Keratinocyte (primary cell): ENCODE results near the gene ADSL. TPM values are rescaled to one million over a fixed set of nuclear protein-coding genes. Genes with fewer than 3 reads are reported as not detected.

Experiments
- DNase-seq: peaks from one replicate; pipeline ENCODE4 v3.0.0-alpha.2; 2011; ENCODE audit warnings: low read depth, missing footprints, low spot score
- FAIRE-seq: peaks from 2 replicates; lab custom pipeline; 2011; peaks lifted over from hg19 to GRCh38; lab: Jason Lieb, UNC
- H2AFZ ChIP-seq: 2 replicates; pipeline ENCODE4 v1.6.0; 2012; ENCODE audit warnings: low read length, control low read depth, inconsistent platforms; ENCODE audit not compliant: control insufficient read depth
- H3K27ac ChIP-seq: 2 replicates; pipeline ENCODE4 v1.5.1; 2011; ENCODE audit warnings: low read length; ENCODE audit not compliant: control insufficient read depth, insufficient read depth
- H3K27me3 ChIP-seq: 3 replicates; pipeline ENCODE4 v1.6.0; 2011; ENCODE audit warnings: low read length; ENCODE audit not compliant: control insufficient read depth, insufficient read depth; ENCODE audit errors: extremely low read depth
- H3K36me3 ChIP-seq, 2 experiments: 2 replicates in 1 of 2; 3 replicates in 1 of 2; pipeline ENCODE4 v1.5.1; 2011; ENCODE audit warnings: low read length in 2 of 2, mild to moderate bottlenecking in 1 of 2; ENCODE audit not compliant: control insufficient read depth in 2 of 2, insufficient read depth in 2 of 2; ENCODE audit errors: extremely low read depth in 1 of 2
- H3K4me1 ChIP-seq: 3 replicates; pipeline ENCODE4 v1.5.1; 2011; ENCODE audit warnings: low read length; ENCODE audit not compliant: control insufficient read depth, insufficient read depth; ENCODE audit errors: extremely low read depth
- H3K4me2 ChIP-seq: 3 replicates; pipeline ENCODE4 v1.6.0; 2011; ENCODE audit warnings: low read depth, low read length; ENCODE audit not compliant: control insufficient read depth, insufficient read depth; ENCODE audit errors: extremely low read depth
- H3K4me3 ChIP-seq, 3 experiments: fragments of 200-600 bp in 1 of 3; sonication (generic) in 1 of 3; 2 replicates in 2 of 3; 3 replicates in 1 of 3; pipeline ENCODE4 v1.5.1; 2011 to 2016; ENCODE audit warnings: low read length in 3 of 3, mild to moderate bottlenecking in 3 of 3, control low read depth in 2 of 3, inconsistent platforms in 1 of 3, low read depth in 1 of 3, mixed read lengths in 1 of 3, mixed run types in 1 of 3, moderate library complexity in 1 of 3; ENCODE audit not compliant: control insufficient read depth in 2 of 3, insufficient read depth in 2 of 3; ENCODE audit errors: extremely low read depth in 1 of 3
- H3K79me2 ChIP-seq: 2 replicates; pipeline ENCODE4 v1.6.0; 2012; ENCODE audit warnings: low read length; ENCODE audit not compliant: control insufficient read depth, insufficient read depth
- H3K9ac ChIP-seq: 3 replicates; pipeline ENCODE4 v1.6.0; 2011; ENCODE audit warnings: low read length; ENCODE audit not compliant: control insufficient read depth, insufficient read depth; ENCODE audit errors: extremely low read depth
- H3K9me1 ChIP-seq: 3 replicates; pipeline ENCODE4 v1.6.0; 2011; ENCODE audit warnings: low read length; ENCODE audit not compliant: control insufficient read depth, insufficient read depth; ENCODE audit errors: extremely low read depth
- H3K9me3 ChIP-seq: 2 replicates; pipeline ENCODE4 v1.5.1; 2012; ENCODE audit warnings: low read depth, low read length; ENCODE audit not compliant: control insufficient read depth
- H4K20me1 ChIP-seq: 3 replicates; pipeline ENCODE4 v1.6.0; 2011; ENCODE audit warnings: low read length; ENCODE audit not compliant: control insufficient read depth, insufficient read depth; ENCODE audit errors: extremely low read depth
- CTCF ChIP-seq, 3 experiments: IDR thresholded peaks in 1 of 3; conservative IDR thresholded peaks in 1 of 3; optimal IDR thresholded peaks in 1 of 3; 2 replicates in 2 of 3; 3 replicates in 1 of 3; pipeline versions ENCODE3 to v1.5.1; 2011; ENCODE audit warnings: low read length in 3 of 3, mild to moderate bottlenecking in 3 of 3, moderate library complexity in 2 of 3, control low read depth in 1 of 3, inconsistent platforms in 1 of 3; ENCODE audit not compliant: insufficient read depth in 2 of 3; ENCODE audit errors: extremely low read depth in 1 of 3
- EZH2 ChIP-seq: IDR thresholded peaks from one replicate; pipeline ENCODE4 v1.6.1; 2012; ENCODE audit warnings: inconsistent platforms, mild to moderate bottlenecking, low read length, moderate library complexity
- dilution Hi-C: fragments of 300-500 bp; cut with MboI; formaldehyde crosslinking; loops from one replicate; pipeline ENCODE4 v1.7.0; 2020; ENCODE audit warnings: low sequenced_read_pairs; ENCODE audit not compliant: extremely low pct_ligation_motif_present
- polyA plus RNA-seq, 5 experiments: library from polyadenylated mRNA; depleted of rRNA in 3 of 5; stranded (reverse) in 3 of 5; stranded (forward) in 1 of 5; unstranded in 1 of 5; fragments of >200 nt; gene quantifications; 1 replicate in 1 of 5; 2 replicates in 3 of 5; 3 replicates in 1 of 5; pipeline versions ENCODE4 v1.2.1 to v1.2.3, GENCODE V29; 2011 to 2012; ENCODE audit warnings: missing spikeins in 2 of 5, low read depth in 1 of 5, low replicate concordance in 1 of 5

The ADSL gene
- polyA plus RNA-seq, 1 donor (not counting 4 experiments of a cell fraction or from before 2014, with no cell fraction given), result 96.1 TPM

DNA sequence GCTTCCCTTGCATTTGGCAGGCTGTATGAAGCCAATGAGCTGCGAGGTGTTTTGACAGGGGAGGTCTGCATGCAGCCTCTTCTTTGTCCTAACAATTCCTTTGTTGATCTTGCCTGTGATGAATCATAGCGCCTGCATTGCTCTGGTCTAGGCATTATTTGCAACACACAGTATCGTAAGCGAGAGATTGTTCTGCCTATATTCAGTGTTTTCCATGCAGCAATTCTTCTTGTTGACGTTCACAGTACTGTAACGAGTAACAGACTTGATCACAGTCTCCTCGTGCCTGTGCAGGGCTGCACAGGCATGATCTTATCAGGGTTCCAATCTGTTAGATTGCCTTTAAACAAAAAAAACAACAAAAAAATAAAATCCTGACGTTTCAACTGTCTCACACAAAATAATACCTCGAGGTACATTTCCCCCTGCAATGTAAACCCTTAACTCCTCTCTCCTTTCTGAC, 13.9 kb upstream of the ADSL start:
- DNase-seq, result no peak

GRCh38 chr22:40334060-40334459, 12.2 kb upstream of the ADSL start:
- H4K20me1 ChIP-seq, result no peaks in the 10 kb centered on the region
- no peaks in the 10 kb centered on the region for H3K27me3 ChIP-seq
- no peak for FAIRE-seq
- no peak overlapping the region for H3K9ac ChIP-seq
- no peak for TF ChIP-seq EZH2
- TF ChIP-seq CTCF (optimal IDR thresholded peaks at IDR 0.05 in 1 of 3, IDR thresholded peaks at IDR 0.05 in 1 of 3, conservative IDR thresholded peaks at IDR 0.05 in 1 of 3; ENCODE audit: extremely low read depth in 1 of 3, insufficient read depth in 2 of 3, low read length in 3 of 3), result no peak
- no peak overlapping the region for H3K4me3 ChIP-seq
- no peak for DNase-seq
- no peaks in the 10 kb centered on the region for H3K4me1 ChIP-seq
- H3K79me2 ChIP-seq, result no peaks in the 10 kb centered on the region
- no peak overlapping the region for H3K27ac ChIP-seq
- H3K36me3 ChIP-seq, result peaks cover 0 to 5% of the 10 kb centered on the region in 2 experiments
- no peak overlapping the region for H3K4me2 ChIP-seq
- dilution Hi-C loops, result no loop called here
- no peaks in the 10 kb centered on the region for H3K9me1 ChIP-seq
- H3K9me3 ChIP-seq, result no peaks in the 10 kb centered on the region
- no peak overlapping the region for H2AFZ ChIP-seq

More for the DNA sequence above, 13.9 kb upstream of the ADSL start:
- no peak overlapping the region for H3K27ac ChIP-seq
- H3K4me1 ChIP-seq, result no peaks in the 10 kb centered on the region
- H3K27me3 ChIP-seq, result no peaks in the 10 kb centered on the region
- no peak overlapping the region for H2AFZ ChIP-seq
- TF ChIP-seq CTCF (optimal IDR thresholded peaks at IDR 0.05 in 1 of 3, IDR thresholded peaks at IDR 0.05 in 1 of 3, conservative IDR thresholded peaks at IDR 0.05 in 1 of 3; ENCODE audit: extremely low read depth in 1 of 3, insufficient read depth in 2 of 3, low read length in 3 of 3), result no peak
- TF ChIP-seq EZH2, result no peak
- peak; percentile 69 for FAIRE-seq
- no peaks in the 10 kb centered on the region for H4K20me1 ChIP-seq
- no peaks in the 10 kb centered on the region for H3K9me1 ChIP-seq
- no peak overlapping the region for H3K4me3 ChIP-seq
- H3K9ac ChIP-seq, result no peak overlapping the region
- no peaks in the 10 kb centered on the region for H3K79me2 ChIP-seq
- no peaks in the 10 kb centered on the region for H3K9me3 ChIP-seq
- H3K4me2 ChIP-seq, result no peak overlapping the region
- peaks cover 0 to 5% of the 10 kb centered on the region in 2 experiments for H3K36me3 ChIP-seq
- dilution Hi-C loops, result no loop called here
